ENCODE results near the gene IFNL1. TPM values are rescaled to one million over a fixed set of nuclear protein-coding genes. Genes with fewer than 3 reads are reported as not detected.
"Not testable (repeated sequence)": the region's sequence is repeated elsewhere in the genome, so short reads cannot be mapped to it uniquely, and the experiment has no call there.

IFNL1 gene
- polyA plus RNA-seq, 10 donors, result not detected

GRCh38 chr19:39269369-39269768 is 26.8 kb upstream of the IFNL1 start:
- not testable (repeated sequence) for DNase-seq

- DNase-seq, result peak in 1 of 3 donors; percentile 38
These were observed 26.0 kb upstream of the IFNL1 start for GRCh38 chr19:39270036-39270871.

- not testable (repeated sequence) for DNase-seq
These were observed 22.3 kb upstream of the IFNL1 start for GRCh38 chr19:39273859-39274258.

DNA sequence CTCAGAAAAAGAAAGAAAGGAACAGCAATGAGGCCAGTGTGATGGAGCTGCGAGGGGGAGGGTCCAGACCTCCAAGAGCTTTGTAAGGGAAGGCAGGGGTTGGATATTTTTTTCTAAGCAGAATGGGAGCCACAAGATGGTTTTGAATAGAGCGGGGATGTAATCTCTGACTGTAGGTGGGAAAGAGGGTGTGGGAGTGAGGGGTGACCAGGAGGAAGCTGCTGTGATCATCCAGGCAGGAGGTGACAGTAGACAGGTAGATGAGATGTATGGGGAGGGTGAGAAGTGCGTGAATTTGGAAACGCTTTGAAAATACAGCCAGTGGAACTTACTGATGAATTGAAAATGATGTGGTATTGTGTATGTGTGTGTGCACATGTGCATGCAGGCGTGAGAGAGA is 20.6 kb upstream of the IFNL1 start:
- DNase-seq, result no peak

GRCh38 chr19:39276740-39277139 is 19.5 kb upstream of the IFNL1 start:
- no peak for DNase-seq

- no peak for DNase-seq
These were observed 18.6 kb upstream of the IFNL1 start for GRCh38 chr19:39277598-39277997.

GRCh38 chr19:39282021-39282420 is 14.2 kb upstream of the IFNL1 start:
- no peak for DNase-seq

DNA sequence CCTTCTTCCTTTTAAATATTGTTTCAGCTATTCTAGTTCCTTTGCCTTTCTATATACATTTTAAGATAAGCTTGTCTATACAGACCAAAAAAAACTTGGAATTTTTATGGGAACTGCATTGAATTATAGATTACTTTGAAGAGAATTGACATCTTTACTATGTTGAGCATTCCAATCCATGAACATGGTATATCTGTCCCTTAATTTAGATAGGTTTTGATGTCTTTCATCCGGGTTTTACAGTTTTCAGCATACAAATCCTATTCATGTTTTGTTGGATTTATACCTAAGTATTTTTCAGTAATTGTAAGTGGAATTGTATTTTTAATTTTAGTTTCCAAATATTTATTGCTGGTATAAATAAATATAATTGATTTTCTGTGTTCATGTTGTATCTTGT is 12.2 kb upstream of the IFNL1 start:
- no peak for DNase-seq

- no peak for DNase-seq
These were observed 2.8 kb upstream of the IFNL1 start for GRCh38 chr19:39293394-39293793.

DNA sequence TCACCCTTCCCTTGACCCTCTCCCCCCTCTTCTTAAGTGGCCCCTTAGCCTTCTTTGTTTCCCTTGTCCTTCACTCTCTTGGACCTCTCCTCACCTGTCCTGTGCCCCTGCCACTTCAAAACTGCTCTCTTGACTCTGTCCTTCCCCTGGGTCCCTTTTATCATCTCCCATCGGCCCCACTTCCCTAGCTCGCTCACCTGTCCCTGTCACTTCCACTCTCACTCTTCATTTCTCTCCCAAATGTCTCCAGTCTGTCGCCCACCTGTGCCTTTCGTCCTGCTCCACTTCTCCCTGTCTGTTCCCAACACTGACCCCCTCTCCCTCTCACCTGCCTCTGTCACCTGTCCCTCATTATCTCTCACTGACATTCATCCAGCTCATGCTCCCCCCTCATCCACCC is 699 bp downstream of the IFNL1 start:
- no peak for DNase-seq

DNA sequence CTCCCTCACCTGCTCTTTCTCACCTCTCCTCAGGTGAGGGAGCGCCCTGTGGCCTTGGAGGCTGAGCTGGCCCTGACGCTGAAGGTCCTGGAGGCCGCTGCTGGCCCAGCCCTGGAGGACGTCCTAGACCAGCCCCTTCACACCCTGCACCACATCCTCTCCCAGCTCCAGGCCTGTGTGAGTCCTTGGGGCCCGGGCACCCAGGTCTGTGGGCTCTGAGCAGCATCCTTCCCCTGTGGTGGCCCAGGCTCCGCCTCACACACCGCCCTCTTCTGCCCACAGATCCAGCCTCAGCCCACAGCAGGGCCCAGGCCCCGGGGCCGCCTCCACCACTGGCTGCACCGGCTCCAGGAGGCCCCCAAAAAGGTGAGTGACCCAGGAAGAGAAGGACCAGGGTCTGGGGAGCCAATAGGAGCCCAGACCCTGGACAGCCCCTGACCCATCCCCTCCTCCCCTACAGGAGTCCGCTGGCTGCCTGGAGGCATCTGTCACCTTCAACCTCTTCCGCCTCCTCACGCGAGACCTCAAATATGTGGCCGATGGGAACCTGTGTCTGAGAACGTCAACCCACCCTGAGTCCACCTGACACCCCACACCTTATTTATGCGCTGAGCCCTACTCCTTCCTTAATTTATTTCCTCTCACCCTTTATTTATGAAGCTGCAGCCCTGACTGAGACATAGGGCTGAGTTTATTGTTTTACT is 1.9 kb downstream of the IFNL1 start:
- no peak for DNase-seq

DNA sequence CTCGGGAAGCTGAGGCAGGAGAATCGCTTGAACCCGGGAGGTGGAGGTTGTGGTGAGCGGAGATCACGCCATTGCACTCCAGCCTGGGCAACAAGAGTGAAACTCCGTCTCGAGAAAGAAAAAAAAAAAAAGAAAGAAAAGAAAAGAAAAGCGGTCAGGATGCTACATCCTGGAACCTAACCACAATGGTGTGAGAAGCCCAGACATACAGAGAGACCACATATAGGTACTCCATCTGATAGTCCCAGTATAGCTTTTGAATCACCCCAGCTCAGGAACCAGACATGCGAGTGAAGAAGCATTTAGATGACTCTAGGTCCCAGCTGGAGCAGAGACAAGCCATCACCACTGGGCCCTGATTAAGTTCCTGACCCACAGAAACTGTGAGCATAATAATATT is 3.2 kb downstream of the IFNL1 start:
- DNase-seq, result no peak

DNA sequence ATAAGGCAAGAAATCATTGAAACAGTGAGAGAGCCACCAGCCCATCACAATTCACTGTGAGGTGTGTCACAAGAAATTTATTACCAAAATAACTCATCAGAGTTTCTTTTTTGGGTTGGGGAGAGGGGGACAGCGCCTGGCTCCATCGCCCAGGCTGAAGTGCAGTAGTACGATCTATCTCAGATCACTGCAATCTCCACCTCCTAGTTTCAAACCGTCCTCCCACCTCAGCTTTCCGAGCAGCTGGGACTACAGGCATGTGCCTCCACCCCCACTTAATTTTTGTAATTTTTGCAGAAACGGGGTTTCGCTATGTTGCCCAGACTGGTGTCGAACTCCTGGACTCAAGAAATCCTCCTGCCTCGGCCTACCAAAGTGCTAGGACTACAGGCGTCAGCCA is 3.6 kb downstream of the IFNL1 start:
- DNase-seq, result no peak

GRCh38 chr19:39301021-39301420 is 4.8 kb downstream of the IFNL1 start:
- no peak for DNase-seq

DNA sequence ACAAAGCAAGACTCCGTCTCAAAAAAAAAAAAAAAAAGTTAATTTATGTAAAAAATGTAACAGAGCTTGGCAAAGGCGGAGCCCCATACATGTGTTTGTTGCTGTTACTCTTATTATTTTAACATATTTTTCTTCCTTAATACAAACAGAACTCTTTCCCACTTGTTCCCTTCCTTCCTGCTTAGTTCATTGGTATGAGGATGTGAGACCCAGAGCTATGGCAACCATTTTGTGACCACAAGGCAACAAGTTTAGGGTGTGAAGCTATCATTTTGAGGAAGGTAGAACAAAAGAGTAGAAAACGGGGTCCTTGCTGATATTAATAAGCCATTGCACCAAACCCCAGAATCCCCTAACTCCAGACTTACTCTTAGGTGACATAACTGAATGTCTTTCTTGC is 5.4 kb downstream of the IFNL1 start:
- DNase-seq, result no peak

DNA sequence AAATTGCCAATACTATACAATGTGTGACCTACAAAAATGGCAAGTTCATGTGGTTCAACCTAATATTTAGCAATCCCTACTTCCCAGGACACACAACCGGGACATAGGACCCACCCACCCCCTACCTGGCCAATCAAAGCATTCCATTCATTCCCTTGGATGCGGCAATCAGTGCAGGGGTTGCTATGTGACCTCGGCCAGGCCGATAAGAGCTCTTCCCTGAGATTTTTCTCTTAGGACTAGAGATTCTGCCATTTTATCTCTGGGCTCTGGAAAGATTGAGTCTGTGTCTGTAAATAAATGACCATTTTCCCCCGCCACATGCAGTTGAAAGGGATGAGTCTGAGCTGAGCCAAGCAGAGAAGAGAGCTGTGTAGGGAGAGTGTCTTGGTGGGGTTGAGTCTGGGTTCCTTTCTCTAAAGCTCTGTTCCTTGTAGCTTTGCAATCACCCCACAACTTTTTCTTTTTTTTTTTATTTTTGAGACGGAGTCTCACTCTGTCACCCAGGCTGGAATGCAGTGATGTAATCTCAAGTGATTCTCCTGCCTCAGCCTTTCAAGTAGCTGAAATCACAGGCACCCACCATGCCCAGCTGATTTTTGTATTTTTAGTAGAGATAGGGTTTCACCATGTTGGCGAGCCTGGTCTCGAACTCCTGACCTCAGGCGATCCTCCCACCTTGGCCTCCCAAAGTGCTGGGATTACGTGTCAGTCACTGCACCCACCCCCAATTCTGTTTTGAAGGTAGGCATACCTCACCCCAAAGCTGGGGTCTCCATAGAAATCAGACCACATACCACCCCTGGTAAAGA is 7.4 kb downstream of the IFNL1 start:
- DNase-seq, result no peak

DNA sequence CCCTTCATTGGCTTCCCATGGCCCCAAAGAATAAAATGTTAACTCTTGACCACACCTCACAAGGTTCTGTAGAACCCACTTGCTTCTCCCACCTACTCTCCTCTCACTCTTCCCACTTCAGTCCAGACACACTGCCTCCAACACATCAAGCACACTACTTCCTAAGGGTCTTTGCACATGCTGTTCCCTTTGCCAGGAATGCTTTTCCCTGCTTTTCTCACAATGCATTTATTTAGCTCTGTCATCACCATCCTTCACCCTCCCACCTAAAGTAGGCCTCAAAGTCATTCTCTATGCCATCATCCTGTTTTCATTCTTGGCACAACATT is 7.9 kb downstream of the IFNL1 start:
- no peak for DNase-seq

DNA sequence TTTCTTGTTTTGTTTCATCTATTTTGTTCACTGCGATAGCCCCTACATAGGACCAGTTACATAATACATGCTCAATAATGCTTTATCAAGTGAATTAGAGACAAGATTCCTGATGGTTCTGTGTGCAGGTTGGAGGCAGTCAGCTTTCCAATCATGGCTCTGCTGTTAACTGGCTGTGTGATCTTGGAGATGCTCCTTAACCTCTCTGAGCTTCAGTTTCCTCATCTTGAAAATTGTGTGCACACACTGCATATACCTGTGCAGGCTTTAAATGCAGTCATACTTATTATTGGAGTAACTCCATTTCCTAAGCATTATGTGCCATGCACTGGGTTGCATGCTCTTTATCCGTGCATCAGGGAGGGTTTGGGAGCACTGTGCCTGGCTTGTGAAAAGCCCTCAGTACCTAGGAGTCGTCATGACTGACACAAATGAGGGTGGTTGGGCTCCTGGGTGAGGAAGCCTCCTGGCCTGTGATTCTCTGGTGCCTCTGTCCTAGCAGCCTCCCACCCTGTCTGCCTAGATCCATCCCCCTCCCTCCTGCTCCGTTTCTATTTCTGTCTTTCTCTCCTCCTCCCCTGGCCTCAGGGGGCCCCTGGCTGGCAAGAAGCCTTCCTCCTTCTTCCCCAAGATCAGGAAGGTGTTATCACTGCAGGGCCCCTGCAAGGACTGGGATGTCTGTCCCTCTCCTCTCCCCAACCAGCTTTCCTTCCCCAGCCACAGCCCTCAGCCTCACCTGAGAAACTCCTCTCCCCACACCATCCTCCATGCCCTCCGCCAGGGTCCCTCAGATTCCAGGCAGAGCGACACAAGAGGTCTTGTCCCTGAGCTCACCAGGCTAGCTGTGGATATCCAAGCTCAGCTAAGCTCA is 8.7 kb downstream of the IFNL1 start:
- DNase-seq, result no peak

DNA sequence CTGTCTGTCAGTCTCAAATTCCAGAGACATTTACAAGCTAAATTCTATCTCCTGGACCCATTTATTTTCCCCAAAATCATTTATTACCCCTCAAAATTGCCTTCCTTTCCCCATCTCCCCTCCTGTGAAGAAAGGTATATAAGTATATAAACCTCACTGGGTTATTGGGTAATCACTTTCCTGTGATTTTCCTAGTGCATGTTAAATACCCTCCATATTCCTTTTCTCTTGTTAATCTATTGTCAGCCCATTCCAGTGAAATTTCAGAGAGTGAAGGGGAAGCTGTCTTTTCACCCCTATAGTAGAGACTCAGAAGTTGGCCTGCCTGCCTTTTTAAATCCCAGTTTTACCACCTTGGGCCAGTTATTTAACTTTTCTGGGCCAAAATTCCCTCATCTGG is 9.9 kb downstream of the IFNL1 start:
- DNase-seq, result no peak

GRCh38 chr19:39307046-39307821 is 11.0 kb downstream of the IFNL1 start:
- DNase-seq, result peak in 2 of 3 donors; percentile 40 to 56

Data from muscle of back (tissue), 11 donors.